Kidney epithelial cell (primary cell): ENCODE data around the gene SNAI3. TPM values are rescaled to one million over a fixed set of nuclear protein-coding genes. Genes with fewer than 3 reads are reported as not detected.

Experiments used
- DNase-seq: peaks from one replicate; pipeline ENCODE4 v3.0.0-alpha.2; 2010; ENCODE audit warnings: low read depth
- H3K27me3 ChIP-seq: 2 replicates; pipeline ENCODE4 v1.6.0; 2011; ENCODE audit warnings: low read length; ENCODE audit not compliant: control insufficient read depth, insufficient read depth
- H3K36me3 ChIP-seq: 2 replicates; pipeline ENCODE4 v1.5.1; 2011; ENCODE audit warnings: low read length; ENCODE audit not compliant: control insufficient read depth, insufficient read depth
- H3K4me3 ChIP-seq: 2 replicates; pipeline ENCODE4 v1.5.1; 2011; ENCODE audit warnings: low read depth, mild to moderate bottlenecking, control low read depth, low read length
- total RNA-seq: library from RNA; depleted of rRNA; stranded (reverse); fragments of >200 nt; gene quantifications from 2 replicates; pipeline ENCODE4 v1.2.3, GENCODE V29; 2015
- TF ChIP-seq, protein P1 (sequence below): IDR thresholded peaks from 2 replicates; pipeline ENCODE4 v1.5.1; 2011; ENCODE audit warnings: mild to moderate bottlenecking, moderate library complexity, low read length, control low read depth, inconsistent platforms; ENCODE audit not compliant: insufficient read depth, poor library complexity, severe bottlenecking

SNAI3 gene
- total RNA-seq, 1 donor from 2014 or later: 1.1 TPM

GRCh38 chr16:88640498-88641247, 45.6 kb downstream of the SNAI3 start:
- TF ChIP-seq, protein P1, sequence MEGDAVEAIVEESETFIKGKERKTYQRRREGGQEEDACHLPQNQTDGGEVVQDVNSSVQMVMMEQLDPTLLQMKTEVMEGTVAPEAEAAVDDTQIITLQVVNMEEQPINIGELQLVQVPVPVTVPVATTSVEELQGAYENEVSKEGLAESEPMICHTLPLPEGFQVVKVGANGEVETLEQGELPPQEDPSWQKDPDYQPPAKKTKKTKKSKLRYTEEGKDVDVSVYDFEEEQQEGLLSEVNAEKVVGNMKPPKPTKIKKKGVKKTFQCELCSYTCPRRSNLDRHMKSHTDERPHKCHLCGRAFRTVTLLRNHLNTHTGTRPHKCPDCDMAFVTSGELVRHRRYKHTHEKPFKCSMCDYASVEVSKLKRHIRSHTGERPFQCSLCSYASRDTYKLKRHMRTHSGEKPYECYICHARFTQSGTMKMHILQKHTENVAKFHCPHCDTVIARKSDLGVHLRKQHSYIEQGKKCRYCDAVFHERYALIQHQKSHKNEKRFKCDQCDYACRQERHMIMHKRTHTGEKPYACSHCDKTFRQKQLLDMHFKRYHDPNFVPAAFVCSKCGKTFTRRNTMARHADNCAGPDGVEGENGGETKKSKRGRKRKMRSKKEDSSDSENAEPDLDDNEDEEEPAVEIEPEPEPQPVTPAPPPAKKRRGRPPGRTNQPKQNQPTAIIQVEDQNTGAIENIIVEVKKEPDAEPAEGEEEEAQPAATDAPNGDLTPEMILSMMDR: no peak
- Histone ChIP-seq H3K4me3 (no peak overlapping the region), H3K27me3 (peaks cover 34% of the 10 kb centered on the region), H3K36me3 (no peaks in the 10 kb centered on the region)
- DNase-seq: no peak

DNA sequence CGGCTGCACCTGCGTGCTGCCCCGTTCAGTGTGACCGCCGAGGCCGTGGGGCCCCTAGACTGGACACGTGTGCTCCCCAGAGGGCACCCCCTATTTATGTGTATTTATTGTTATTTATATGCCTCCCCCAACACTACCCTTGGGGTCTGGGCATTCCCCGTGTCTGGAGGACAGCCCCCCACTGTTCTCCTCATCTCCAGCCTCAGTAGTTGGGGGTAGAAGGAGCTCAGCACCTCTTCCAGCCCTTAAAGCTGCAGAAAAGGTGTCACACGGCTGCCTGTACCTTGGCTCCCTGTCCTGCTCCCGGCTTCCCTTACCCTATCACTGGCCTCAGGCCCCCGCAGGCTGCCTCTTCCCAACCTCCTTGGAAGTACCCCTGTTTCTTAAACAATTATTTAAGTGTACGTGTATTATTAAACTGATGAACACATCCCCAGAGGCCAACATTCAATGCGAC, 46.2 kb downstream of the SNAI3 start:
- no peak overlapping the region for H3K4me3 ChIP-seq
- TF ChIP-seq, protein P1: no peak
- no peaks in the 10 kb centered on the region for H3K36me3 ChIP-seq
- no peak for DNase-seq
- H3K27me3 ChIP-seq: peaks cover 34% of the 10 kb centered on the region

DNA sequence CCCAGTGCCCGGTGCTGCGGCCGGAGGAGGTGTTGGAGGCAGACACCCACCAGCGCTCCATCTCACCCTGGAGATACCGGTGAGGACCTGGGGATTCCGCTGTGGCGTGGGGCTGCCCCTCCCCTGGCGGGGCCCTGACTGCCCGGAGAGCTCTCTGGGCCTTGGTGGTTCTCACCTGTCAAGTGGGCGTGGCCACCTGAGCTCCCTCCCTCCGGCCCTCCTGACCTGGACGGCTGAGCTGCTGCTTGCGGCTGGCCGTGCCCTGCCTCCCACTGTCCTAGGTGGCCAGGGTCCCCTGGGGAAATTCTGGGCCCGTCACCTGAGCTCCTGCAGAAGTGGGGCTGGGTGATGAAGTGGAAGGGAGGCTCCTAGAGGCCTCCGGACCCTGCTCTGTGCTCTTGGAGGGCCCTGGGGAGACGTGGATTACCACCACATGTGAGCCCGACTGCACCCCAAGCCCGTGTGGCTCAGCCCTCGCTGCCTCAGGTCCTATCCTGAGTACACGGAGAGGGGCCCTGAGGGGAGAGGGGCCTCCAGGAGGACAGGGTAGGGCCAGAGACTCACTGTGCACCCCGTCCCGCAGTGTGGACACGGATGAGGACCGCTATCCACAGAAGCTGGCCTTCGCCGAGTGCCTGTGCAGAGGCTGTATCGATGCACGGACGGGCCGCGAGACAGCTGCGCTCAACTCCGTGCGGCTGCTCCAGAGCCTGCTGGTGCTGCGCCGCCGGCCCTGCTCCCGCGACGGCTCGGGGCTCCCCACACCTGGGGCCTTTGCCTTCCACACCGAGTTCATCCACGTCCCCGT, 46.9 kb downstream of the SNAI3 start:
- Histone ChIP-seq H3K27me3 (peaks cover 34% of the 10 kb centered on the region), H3K36me3 (no peaks in the 10 kb centered on the region), H3K4me3 (no peak overlapping the region)
- DNase-seq: no peak
- TF ChIP-seq, protein P1: no peak

DNA sequence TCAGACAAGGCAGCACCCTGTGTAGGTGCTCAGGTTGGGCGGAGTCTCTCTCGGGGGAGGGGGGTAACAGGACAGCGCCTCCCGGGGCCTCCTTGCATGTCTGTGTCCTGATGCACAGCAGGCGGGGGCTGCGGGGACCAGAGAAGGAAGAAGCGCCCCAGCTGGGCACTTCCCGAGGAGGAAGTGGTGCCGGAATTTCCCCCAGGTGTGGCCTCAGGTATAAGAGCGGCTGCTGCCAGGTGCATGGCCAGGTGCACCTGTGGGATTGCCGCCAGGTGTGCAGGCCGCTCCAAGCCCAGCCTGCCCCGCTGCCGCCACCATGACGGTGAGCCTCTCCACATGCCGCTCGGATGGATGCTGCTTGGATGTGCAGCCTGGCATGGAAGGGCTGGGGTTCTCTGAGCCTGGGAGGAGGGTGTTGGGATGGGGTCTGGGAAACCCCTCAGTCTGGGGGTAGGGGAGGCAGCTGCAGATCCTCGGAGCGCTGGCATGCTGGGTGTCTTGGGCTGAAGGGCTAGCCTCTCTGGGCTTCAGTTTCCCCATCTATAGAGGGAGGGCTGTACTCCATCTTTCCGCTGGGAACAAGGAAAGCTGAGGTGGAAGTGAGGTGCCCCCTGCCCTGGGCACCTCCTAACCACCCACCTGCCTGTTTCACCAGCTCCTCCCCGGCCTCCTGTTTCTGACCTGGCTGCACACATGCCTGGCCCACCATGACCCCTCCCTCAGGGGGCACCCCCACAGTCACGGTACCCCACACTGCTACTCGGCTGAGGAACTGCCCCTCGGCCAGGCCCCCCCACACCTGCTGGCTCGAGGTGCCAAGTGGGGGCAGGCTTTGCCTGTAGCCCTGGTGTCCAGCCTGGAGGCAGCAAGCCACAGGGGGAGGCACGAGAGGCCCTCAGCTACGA, 47.7 kb downstream of the SNAI3 start, which contains the start of gene IL17C:
Gene IL17C, plus strand, starts transcription at position 250 of the 908 bp plus-strand sequence. Its CDS starts 70 bp downstream, at position 320.
- TF ChIP-seq, protein P1: no peak
- DNase-seq: no peak
- Histone ChIP-seq H3K27me3 (peaks cover 34% of the 10 kb centered on the region), H3K36me3 (no peaks in the 10 kb centered on the region), H3K4me3 (no peak within 1 kb of the TSS)

- peaks cover 34% of the 10 kb centered on the region for H3K27me3 ChIP-seq
Measured at GRCh38 chr16:88636488-88637265, 49.6 kb downstream of the SNAI3 start.

More at GRCh38 chr16:88636488-88637265, 49.6 kb downstream of the SNAI3 start:
- no peak overlapping the region for H3K4me3 ChIP-seq
- TF ChIP-seq, protein P1: no peak
- DNase-seq: no peak
- peaks cover 1% of the 10 kb centered on the region for H3K36me3 ChIP-seq
